Gastrocnemius medialis (tissue), 4 donors: ENCODE results near the gene LCE6A.

ENCODE experiments used
- POLR2A ChIP-seq, 2 donors: fragments of 450-650 bp; IDR thresholded peaks; one replicate each; pipeline ENCODE4 v1.6.1; 2017; ENCODE audit warnings: antibody characterized with exemption in 2 of 2, mild to moderate bottlenecking in 2 of 2, moderate library complexity in 2 of 2
- TF ChIP-seq, protein P1 (sequence below), 5 experiments: fragments of 450-650 bp in 3 of 5; fragments of 200-600 bp in 2 of 5; sonication (generic) in 2 of 5; IDR thresholded peaks in 4 of 5; conservative IDR thresholded peaks in 1 of 5; 1 replicate in 4 of 5; 2 replicates in 1 of 5; pipeline ENCODE4 v1.5.1; 2016 to 2019; ENCODE audit warnings: antibody characterized with exemption in 5 of 5, mild to moderate bottlenecking in 3 of 5, moderate library complexity in 3 of 5

DNA sequence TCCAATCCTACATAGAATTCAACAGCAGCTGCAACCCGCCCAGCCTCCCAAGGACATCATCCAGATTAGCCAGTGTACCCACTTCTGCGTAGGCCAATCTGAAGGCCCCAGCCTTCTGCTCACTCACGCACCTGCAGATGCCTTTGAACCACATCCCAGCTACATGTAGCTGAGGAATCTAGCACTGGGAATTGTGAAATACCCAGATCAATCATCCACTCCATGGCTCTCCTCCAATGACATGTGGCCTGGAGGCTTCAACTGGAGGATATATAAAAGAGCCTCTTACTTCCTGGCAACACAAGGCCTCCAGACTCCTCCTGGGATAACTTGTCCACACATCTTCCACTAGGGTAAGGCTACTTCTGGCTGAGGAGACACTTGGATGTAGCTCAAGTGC, at the start of gene LCE6A:
- TF ChIP-seq, protein P1, sequence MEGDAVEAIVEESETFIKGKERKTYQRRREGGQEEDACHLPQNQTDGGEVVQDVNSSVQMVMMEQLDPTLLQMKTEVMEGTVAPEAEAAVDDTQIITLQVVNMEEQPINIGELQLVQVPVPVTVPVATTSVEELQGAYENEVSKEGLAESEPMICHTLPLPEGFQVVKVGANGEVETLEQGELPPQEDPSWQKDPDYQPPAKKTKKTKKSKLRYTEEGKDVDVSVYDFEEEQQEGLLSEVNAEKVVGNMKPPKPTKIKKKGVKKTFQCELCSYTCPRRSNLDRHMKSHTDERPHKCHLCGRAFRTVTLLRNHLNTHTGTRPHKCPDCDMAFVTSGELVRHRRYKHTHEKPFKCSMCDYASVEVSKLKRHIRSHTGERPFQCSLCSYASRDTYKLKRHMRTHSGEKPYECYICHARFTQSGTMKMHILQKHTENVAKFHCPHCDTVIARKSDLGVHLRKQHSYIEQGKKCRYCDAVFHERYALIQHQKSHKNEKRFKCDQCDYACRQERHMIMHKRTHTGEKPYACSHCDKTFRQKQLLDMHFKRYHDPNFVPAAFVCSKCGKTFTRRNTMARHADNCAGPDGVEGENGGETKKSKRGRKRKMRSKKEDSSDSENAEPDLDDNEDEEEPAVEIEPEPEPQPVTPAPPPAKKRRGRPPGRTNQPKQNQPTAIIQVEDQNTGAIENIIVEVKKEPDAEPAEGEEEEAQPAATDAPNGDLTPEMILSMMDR (IDR thresholded peaks at IDR 0.05 in 4 of 5, conservative IDR thresholded peaks at IDR 0.05 in 1 of 5) = no peak
- no peak for TF ChIP-seq POLR2A (IDR thresholded peaks at IDR 0.05)
